Panc1 (cell line): ENCODE data around the gene UBXN2A. TPM values are rescaled to one million over a fixed set of nuclear protein-coding genes. Genes with fewer than 3 reads are reported as not detected.
A peak's percentile ranks its signal among the peaks of the same experiment; 100 is the strongest.

ENCODE experiments used
- ATAC-seq: fragments of 200-7000 bp; cut with Tn5 transposase; 2 replicates; pipeline ENCODE4 v1.9.1; 2020; ENCODE audit warnings: mild to moderate bottlenecking, moderate library complexity
- BruUV-seq: library from RNA; stranded (reverse); fragments of 400-500 nt; replicated peaks from 2 replicates; lab custom pipeline; 2021; lab: Mats Ljungman, UMichigan
- CTCF ChIA-PET: fragments of 300-600 bp; sonication (Branson Sonifier 250); formaldehyde crosslinking; loops from one replicate; lab custom pipeline; 2022; ENCODE audit warnings: antibody characterized with exemption; lab: Charles Lee
- POLR2A ChIA-PET: fragments of 300-600 bp; sonication (Branson Sonifier 250); formaldehyde crosslinking; loops from one replicate; lab custom pipeline; 2022; ENCODE audit warnings: antibody characterized with exemption; lab: Charles Lee
- DNase-seq: peaks from one replicate; pipeline ENCODE4 v3.0.0-alpha.2; 2010; ENCODE audit warnings: low read depth, low spot score
- H3K27ac ChIP-seq: 2 replicates; pipeline ENCODE4 v1.5.1; 2011; ENCODE audit warnings: mild to moderate bottlenecking, low read length, inconsistent platforms
- H3K27me3 ChIP-seq: fragments of 200-500 bp; sonication (Bioruptor generic); 2 replicates; pipeline ENCODE4 v1.6.0; 2014; ENCODE audit warnings: low read length, inconsistent platforms; ENCODE audit not compliant: control insufficient read depth, insufficient read depth
- H3K36me3 ChIP-seq: fragments of 200-500 bp; sonication (Bioruptor generic); 2 replicates; pipeline ENCODE4 v1.5.1; 2014; ENCODE audit warnings: inconsistent platforms, mild to moderate bottlenecking, low read length, moderate library complexity; ENCODE audit not compliant: control insufficient read depth, insufficient read depth
- H3K4me1 ChIP-seq: 2 replicates; pipeline ENCODE4 v1.5.1; 2011; ENCODE audit warnings: inconsistent platforms, mild to moderate bottlenecking, low read length, moderate library complexity; ENCODE audit not compliant: control insufficient read depth, insufficient read depth
- H3K4me3 ChIP-seq, 2 experiments: 2 replicates each; pipeline ENCODE4 v1.5.1; 2011 to 2012; ENCODE audit warnings: low read depth in 2 of 2, low read length in 2 of 2, mild to moderate bottlenecking in 2 of 2, inconsistent platforms in 1 of 2, moderate library complexity in 1 of 2
- H3K9me3 ChIP-seq: fragments of 200-500 bp; sonication (Bioruptor generic); 2 replicates; pipeline ENCODE4 v1.5.1; 2014; ENCODE audit warnings: low read depth, mild to moderate bottlenecking, inconsistent platforms, low read length, moderate library complexity; ENCODE audit not compliant: control insufficient read depth, insufficient read depth
- CTCF ChIP-seq: fragments of 450-650 bp; IDR thresholded peaks from 2 replicates; pipeline ENCODE4 v1.5.1; 2017; ENCODE audit warnings: mild to moderate bottlenecking
- POLR2AphosphoS5 ChIP-seq: IDR thresholded peaks from 2 replicates; pipeline ENCODE4 v1.6.1; 2012; ENCODE audit warnings: mild to moderate bottlenecking, low read depth, low read length, moderate library complexity
- SIN3A ChIP-seq: IDR thresholded peaks from 2 replicates; pipeline ENCODE4 v1.6.1; 2012; ENCODE audit warnings: low read depth, mild to moderate bottlenecking, low read length, moderate library complexity, borderline replicate concordance; ENCODE audit not compliant: insufficient read depth
- TCF7L2 ChIP-seq: IDR thresholded peaks from 2 replicates; pipeline ENCODE4 v1.6.1; 2011; ENCODE audit warnings: mild to moderate bottlenecking, low read depth, low read length, inconsistent platforms
- in situ Hi-C: cut with HindIII; loops from 2 replicates; pipeline ENCODE4 v1.10.0; 2016; ENCODE audit warnings: low sequenced_read_pairs, low pct_unique_long_range_greater_than_20kb
- intact Hi-C: fragments of 100-400 bp; cut with micrococcal nuclease; formaldehyde crosslinking; loops from one replicate; pipeline ENCODE4 v1.10.0; 2022; ENCODE audit not compliant: unreplicated experiment
- total RNA-seq: library from RNA; stranded (reverse); gene quantifications from one replicate; pipeline ENCODE4 v1.2.1, GENCODE V29; 2021; ENCODE audit not compliant: unreplicated experiment
- TF ChIP-seq, protein P1 (sequence below), 2 experiments: IDR thresholded peaks; 2 replicates each; pipeline ENCODE4 v1.6.1; 2011 to 2012; ENCODE audit warnings: low read depth in 2 of 2, control low read depth in 1 of 2, low read length in 1 of 2, mild to moderate bottlenecking in 1 of 2, moderate library complexity in 1 of 2; ENCODE audit not compliant: insufficient read depth in 1 of 2

Gene UBXN2A
- total RNA-seq, 1 experiment from 2014 or later, result 23.3 TPM

- in situ Hi-C loops (no loop called here), intact Hi-C loops (no loop called here)
- ATAC-seq (peak; percentile 63), DNase-seq (no peak)
- POLR2A ChIA-PET, result interaction anchor here (0.5 to 1.9 kb wide), 2 partner anchors 14 to 41 kb away, joined by 3 to 9 read pairs; partner anchors contain the start of gene ATAD2B
- H3K36me3 ChIP-seq, result no peaks in the 10 kb centered on the region
- no peaks in the 10 kb centered on the region for H3K27me3 ChIP-seq
- H3K4me3 ChIP-seq, result peak overlapping the region; percentile 78 to 91
- CTCF ChIA-PET, result no interaction called here
- peaks cover 17% of the 10 kb centered on the region; the same call in 1 of the 2 replicates for H3K4me1 ChIP-seq
- H3K9me3 ChIP-seq, result no peaks in the 10 kb centered on the region
- TSS peak; percentile 85 for BruUV-seq
- peak overlapping the region; percentile 87 for H3K27ac ChIP-seq
- TF ChIP-seq TCF7L2 (no peak), SIN3A (no peak; the same call in 1 of the 2 replicates), CTCF (no peak), POLR2AphosphoS5 (no peak)
- TF ChIP-seq, protein P1, sequence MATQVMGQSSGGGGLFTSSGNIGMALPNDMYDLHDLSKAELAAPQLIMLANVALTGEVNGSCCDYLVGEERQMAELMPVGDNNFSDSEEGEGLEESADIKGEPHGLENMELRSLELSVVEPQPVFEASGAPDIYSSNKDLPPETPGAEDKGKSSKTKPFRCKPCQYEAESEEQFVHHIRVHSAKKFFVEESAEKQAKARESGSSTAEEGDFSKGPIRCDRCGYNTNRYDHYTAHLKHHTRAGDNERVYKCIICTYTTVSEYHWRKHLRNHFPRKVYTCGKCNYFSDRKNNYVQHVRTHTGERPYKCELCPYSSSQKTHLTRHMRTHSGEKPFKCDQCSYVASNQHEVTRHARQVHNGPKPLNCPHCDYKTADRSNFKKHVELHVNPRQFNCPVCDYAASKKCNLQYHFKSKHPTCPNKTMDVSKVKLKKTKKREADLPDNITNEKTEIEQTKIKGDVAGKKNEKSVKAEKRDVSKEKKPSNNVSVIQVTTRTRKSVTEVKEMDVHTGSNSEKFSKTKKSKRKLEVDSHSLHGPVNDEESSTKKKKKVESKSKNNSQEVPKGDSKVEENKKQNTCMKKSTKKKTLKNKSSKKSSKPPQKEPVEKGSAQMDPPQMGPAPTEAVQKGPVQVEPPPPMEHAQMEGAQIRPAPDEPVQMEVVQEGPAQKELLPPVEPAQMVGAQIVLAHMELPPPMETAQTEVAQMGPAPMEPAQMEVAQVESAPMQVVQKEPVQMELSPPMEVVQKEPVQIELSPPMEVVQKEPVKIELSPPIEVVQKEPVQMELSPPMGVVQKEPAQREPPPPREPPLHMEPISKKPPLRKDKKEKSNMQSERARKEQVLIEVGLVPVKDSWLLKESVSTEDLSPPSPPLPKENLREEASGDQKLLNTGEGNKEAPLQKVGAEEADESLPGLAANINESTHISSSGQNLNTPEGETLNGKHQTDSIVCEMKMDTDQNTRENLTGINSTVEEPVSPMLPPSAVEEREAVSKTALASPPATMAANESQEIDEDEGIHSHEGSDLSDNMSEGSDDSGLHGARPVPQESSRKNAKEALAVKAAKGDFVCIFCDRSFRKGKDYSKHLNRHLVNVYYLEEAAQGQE (IDR thresholded peaks at IDR 0.05; ENCODE audit: insufficient read depth in 1 of 2, low read depth in 2 of 2, low read length in 1 of 2), result no peak
Observed at GRCh38 chr2:23940718-23941620, 706 bp downstream of the UBXN2A start.

- CTCF ChIA-PET, result no interaction called here
- no peak overlapping the region for H3K27ac ChIP-seq
- H3K4me3 ChIP-seq, result peak overlapping the region; percentile 78 to 91
- in situ Hi-C loops (no loop called here), intact Hi-C loops (no loop called here)
- ATAC-seq (no peak), DNase-seq (no peak)
- H3K27me3 ChIP-seq, result no peaks in the 10 kb centered on the region
- peaks cover 17% of the 10 kb centered on the region; the same call in 1 of the 2 replicates for H3K4me1 ChIP-seq
- POLR2A ChIA-PET, result interaction anchor here (0.5 kb wide), 1 partner anchor 42 kb away, joined by 3 read pairs; no protein-coding TSS in a partner anchor
- H3K36me3 ChIP-seq, result no peaks in the 10 kb centered on the region
- no TSS peak for BruUV-seq
- H3K9me3 ChIP-seq, result no peaks in the 10 kb centered on the region
- TF ChIP-seq SIN3A, result no peak
- no peak for TF ChIP-seq POLR2AphosphoS5
- no peak for TF ChIP-seq TCF7L2
- no peak for TF ChIP-seq CTCF
- TF ChIP-seq, protein P1 (IDR thresholded peaks at IDR 0.05; ENCODE audit: insufficient read depth in 1 of 2, low read depth in 2 of 2, low read length in 1 of 2), result no peak
Observed at GRCh38 chr2:23941644-23942043, 1.4 kb downstream of the UBXN2A start.
